Activated T-cell treated with anti-CD3 and anti-CD28 coated beads, Interleukin-2, amount 50 U/mL, for 48 hours (primary cell): ENCODE measurements around the gene PDE6C.

ENCODE experiments used
- DNase-seq, 2 experiments: peaks; one replicate each; pipeline ENCODE4 v3.0.0-alpha.2; 2020

The PDE6C gene

GRCh38 chr10:93595378-93596161 is 16.8 kb upstream of the PDE6C start:
- no peak for DNase-seq

- no peak for DNase-seq
Measured at GRCh38 chr10:93596539-93596938, 15.8 kb upstream of the PDE6C start.

- DNase-seq: no peak
Measured at GRCh38 chr10:93597075-93597599, 15.2 kb upstream of the PDE6C start.

GRCh38 chr10:93598157-93598556 is 14.2 kb upstream of the PDE6C start:
- DNase-seq: no peak

- no peak for DNase-seq
Measured at GRCh38 chr10:93599335-93599734, 13.0 kb upstream of the PDE6C start.

GRCh38 chr10:93599778-93600177 is 12.6 kb upstream of the PDE6C start:
- DNase-seq: no peak

- no peak for DNase-seq
Measured at GRCh38 chr10:93600446-93601145, 11.7 kb upstream of the PDE6C start.

- no peak for DNase-seq
Measured at GRCh38 chr10:93601146-93601773, 11.1 kb upstream of the PDE6C start, which contains the start of gene RBP4. TSS of gene RBP4 (minus strand) at chr10:93601235. CDS start at chr10:93601028, 207 bp downstream.

- DNase-seq: no peak
Measured at GRCh38 chr10:93601774-93602162, 10.6 kb upstream of the PDE6C start.

GRCh38 chr10:93603023-93603422 is 9.3 kb upstream of the PDE6C start:
- DNase-seq: no peak

GRCh38 chr10:93604146-93604545 is 8.2 kb upstream of the PDE6C start:
- no peak for DNase-seq

GRCh38 chr10:93608421-93608820 is 3.9 kb upstream of the PDE6C start:
- DNase-seq: no peak

GRCh38 chr10:93613126-93613525 is 789 bp downstream of the PDE6C start:
- no peak for DNase-seq

- no peak for DNase-seq
Measured at GRCh38 chr10:93614101-93614825, 1.9 kb downstream of the PDE6C start.

- no peak for DNase-seq
Measured at GRCh38 chr10:93615576-93616235, 3.4 kb downstream of the PDE6C start.

- DNase-seq: no peak
Measured at GRCh38 chr10:93620925-93621324, 8.6 kb downstream of the PDE6C start.

GRCh38 chr10:93622942-93623341 is 10.6 kb downstream of the PDE6C start:
- DNase-seq: no peak

GRCh38 chr10:93628858-93629257 is 16.5 kb downstream of the PDE6C start:
- DNase-seq: no peak

GRCh38 chr10:93629647-93630305 is 17.4 kb downstream of the PDE6C start:
- no peak for DNase-seq

GRCh38 chr10:93630625-93631557 is 18.6 kb downstream of the PDE6C start:
- no peak for DNase-seq

- DNase-seq: no peak
Measured at GRCh38 chr10:93639791-93640190, 27.5 kb downstream of the PDE6C start.
